Amniotic stem cell (primary cell): ENCODE measurements around the gene COPS9.

Source experiments
- DNase-seq: peaks from one replicate; lab custom pipeline; 2025; lab: John Stamatoyannopoulos, UW

The COPS9 gene

DNA sequence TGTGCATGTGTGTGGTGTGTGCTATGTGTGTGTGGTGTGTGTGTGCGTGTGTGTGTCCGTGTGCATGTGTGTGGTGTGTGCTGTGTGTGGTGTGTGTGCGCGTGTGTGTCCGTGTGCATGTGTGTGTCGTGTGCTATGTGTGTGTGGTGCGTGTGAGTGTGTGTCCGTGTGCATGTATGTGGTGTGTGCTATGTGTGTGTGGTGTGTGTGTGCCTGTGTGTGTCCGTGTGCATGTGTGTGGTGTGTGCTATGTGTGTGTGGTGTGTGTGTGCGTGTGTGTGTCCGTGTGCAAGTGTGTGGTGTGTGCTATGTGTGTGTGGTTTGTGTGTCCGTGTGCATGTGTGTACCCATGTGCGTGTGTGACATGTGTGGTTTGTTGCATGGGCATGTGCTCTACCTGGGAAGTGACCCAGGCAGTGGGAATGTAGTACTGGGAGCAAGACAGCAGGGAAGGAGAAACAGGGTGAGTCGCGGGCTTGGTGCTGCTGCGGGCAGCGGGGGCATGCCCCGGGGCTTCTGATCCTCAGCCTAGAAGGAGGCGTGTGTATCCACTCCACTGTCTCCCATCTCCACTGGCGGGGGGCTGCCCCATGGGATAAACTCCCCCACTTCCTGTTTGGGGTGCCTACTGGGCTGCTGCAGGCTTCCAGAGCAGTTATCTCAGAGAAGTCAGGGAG is 11.9 kb upstream of the COPS9 start:
- no peak for DNase-seq

DNA sequence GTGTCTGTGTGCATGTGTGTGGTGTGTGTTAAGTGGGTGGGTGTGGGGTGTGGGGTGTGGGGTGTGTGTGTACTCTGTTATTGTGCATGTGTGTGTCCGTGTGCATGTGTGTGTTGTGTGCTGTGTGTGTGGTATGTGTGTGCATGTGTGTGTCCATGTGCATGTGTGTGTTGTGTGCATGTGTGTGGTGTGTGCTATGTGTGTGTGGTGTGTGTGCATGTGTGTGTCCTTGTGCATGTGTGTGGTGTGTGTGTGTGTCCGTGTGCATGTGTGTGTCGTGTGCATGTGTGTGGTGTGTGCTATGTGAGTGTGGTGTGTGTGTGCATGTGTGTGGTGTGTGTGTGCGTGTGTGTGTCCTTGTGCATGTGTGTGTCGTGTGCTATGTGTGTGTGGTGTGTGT is 11.3 kb upstream of the COPS9 start:
- DNase-seq: no peak

- no peak for DNase-seq
Measured at GRCh38 chr2:240146627-240147278, 10.6 kb upstream of the COPS9 start.

- DNase-seq: no peak
Measured at GRCh38 chr2:240146141-240146561, 10.0 kb upstream of the COPS9 start.

- no peak for DNase-seq
Measured at GRCh38 chr2:240145461-240145860, 9.4 kb upstream of the COPS9 start.

DNA sequence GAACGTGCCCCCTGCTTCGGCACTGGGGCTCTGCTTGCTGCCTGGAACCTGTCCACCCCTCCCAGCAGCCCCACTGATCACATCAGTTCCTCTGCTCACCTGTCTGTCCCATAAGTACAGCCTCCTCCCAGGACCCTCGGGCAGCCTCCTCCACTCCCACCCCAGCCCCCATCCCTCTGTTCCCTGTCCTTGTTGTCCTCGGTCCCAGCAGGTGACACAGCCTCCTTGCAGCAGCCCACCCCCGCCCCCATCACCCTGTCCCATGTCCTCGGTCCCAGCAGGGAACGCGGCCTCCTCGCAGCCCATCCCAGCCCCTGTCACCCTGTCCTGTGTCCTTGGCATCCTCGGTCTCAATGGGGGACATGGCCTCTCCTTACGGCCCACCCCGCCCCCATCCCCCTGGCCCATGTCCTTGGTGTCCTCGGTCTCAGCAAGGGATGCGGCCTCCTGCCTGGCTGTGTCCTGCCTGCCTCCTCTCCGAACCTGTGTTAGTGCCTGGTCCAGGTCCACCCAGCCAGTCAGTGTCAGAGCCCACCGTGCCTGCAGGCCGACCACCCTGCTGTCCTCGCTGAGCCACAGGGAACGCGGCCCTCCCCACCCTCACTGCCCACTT is 8.7 kb upstream of the COPS9 start:
- no peak for DNase-seq

DNA sequence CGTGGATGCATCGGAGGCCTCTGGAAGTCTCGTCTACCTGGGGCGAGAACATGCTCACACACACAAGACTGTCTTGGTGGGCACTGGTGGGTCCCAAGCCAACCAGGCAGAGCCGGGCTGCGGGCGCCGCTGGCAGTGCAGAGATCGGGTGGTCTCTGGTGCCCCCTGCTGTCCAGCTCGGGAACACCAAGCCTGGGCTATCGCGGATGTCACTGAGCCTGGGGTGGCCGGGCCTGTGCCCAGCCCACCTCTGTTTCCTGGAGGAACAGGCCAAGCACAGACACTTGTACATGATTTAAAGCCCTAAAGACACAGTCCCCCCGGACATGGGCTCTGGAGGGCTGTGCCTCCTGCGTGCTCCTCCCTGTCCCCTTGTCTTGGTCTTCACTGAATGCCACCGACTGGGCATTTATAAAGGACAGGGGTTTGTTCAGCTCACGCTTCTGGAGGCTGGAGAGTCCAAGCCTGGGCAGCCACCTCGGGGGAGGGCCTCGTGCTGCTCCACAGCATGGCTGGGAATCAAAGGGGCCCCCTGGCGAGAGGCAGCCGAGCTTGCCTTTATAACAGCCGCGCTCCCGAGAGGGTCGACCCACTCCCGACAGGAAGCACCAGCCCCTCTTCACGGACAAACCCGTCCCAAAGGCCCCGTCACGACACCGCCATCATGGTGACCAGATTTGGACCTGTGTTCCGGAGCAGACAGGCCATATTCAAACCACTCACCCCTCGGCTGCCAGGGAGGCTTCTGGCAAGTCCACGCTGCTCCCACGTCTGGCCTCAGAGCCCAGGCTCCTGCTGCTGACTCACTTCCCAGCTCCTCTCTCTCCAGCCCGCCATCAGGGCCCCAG is 7.9 kb upstream of the COPS9 start:
- peak; percentile 21 for DNase-seq

DNA sequence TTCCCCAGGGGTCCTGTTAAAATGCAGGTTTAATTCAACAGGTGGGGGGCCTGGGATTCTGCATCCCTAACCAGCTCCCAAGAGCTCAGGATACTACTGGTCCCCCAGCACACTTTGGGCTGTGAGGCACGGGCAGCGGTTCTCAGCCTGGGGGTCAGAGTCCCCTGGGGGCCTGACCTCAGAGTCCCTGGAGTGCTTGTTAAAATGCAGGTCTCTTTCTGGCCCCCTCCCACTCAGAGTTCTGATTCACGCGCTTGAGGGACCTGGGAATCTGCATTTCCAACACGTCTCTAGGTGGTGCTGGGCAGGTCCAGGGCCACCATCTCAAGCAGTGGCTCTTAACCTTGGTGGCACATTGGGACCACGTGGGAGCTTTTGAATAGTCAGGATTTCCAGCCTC is 7.2 kb upstream of the COPS9 start:
- DNase-seq: no peak

- no peak for DNase-seq
Measured at GRCh38 chr2:240142859-240143258, 6.8 kb upstream of the COPS9 start.

- no peak for DNase-seq
Measured at GRCh38 chr2:240142256-240142775, 6.2 kb upstream of the COPS9 start.

DNA sequence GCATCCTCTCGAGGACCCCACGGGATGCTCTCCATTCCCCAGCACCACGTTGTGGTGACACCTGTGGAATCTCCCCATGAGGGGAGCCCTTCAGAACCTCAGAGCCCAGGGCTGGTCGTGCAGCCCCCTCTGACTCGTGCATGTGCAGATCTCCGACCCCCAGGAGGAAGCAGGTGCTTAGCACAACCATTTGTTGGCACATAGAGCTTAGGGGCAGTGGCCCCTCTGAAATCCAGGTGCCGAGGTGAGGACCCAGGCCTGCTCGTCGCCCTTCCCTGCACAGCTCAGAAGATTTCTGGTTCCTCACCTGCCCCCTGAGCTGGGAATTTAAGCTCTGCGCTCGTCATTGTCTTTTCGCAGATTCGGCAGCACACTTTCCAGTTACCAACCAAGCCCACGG is 5.6 kb upstream of the COPS9 start:
- no peak for DNase-seq

DNA sequence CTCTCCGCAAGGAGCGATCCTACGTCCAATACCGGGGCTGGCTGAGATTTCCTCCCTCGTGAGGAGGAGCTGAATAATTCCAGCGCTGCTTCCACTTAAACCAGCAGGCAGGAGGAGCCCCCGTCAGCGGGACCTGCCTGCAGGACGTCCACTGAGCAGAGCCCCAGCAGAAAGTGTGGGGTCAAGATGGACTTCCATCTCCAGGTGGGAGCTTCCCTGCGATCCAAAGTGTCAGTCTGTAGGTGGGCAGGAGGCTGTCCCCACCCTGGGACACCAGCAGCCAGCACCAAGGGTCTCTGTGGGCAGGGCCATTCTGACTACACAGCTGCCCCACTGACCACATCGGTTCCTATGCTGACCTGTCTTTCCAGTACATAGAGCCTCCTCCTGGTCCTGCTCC is 4.8 kb upstream of the COPS9 start:
- no peak for DNase-seq

DNA sequence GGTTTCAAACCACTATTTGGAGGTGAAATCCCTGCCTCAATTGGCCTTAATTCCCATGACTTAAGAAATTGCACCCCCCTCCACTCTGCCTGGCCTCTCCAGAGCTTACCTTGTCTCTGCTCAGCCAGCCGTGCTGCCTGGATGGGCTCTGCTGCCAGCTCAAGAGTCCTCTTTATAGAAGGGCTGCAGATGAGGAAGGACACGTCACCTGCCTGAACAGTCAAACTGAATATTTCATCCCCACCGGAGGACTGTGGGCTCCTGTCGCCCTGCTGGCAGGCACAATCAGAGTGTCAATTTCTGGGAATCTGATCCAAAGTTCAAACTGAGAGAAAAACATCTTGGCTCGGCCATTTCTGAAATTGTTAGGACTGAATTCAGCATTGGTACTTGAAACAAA is 4.4 kb upstream of the COPS9 start, which contains the start of gene OTOS:
OTOS (minus strand) TSS at position 148 of the 400 bp plus-strand sequence. CDS start 332 bp downstream, outside the sequence.
- DNase-seq: no peak

GRCh38 chr2:240139666-240140393 is 3.7 kb upstream of the COPS9 start:
- DNase-seq: no peak

DNA sequence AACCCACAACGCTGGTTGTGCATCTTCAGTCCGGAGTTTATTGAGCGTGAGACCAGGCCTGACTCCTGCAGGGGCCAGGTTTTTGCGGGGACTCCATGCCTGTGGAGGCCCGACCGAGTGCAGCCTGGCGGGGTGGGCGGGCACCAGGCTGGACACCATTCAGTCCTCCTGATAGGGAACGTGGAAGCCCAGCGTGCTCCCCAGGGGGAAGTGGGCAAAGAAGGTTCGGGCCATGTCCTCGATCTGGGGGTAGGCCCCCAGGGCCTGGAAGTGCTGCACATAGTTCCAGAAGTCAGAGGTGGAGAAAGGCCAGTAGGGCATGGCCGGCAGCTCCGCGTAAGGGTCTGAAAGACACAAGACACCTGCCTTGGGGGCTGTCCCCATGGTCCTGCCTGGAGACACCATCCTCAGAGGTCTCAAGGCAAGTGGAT is 2.9 kb upstream of the COPS9 start:
- DNase-seq: no peak

DNA sequence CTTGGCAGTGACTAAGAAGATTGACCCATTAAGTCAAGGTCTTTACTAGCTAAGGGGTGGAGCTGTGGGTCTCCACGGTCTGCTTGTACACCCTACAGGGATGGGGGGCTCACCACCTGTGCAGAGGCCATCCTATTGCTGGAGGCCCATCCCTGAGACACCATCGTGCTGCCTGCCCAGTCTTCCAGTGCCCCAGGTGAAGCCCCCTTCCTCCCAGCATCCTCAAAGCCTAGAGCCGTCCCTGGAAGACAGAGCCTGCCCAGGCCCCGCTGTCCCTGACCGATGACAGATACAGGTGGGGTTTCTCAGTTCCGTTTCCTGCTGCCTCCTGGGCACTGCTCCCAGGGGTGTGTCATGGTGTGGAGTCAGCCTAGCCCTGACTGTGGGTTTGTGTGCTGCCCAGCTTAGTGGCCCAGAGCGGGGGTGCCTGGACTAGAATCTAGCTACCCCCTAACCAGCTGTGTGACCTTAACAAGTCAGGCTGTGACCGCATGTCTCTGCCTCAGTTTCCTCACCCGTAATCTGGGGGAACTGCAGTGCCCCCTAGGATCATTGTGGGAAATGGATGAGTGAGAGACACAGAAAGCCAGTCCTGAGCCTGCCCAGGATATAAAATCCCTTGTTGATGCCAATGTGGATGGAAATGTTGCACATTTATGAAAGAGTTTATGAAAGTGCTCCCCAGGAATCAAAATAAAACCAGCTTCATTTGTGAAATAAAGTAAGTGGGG is 2.3 kb upstream of the COPS9 start:
- DNase-seq: no peak

- no peak for DNase-seq
Measured at GRCh38 chr2:240137596-240138253, 1.6 kb upstream of the COPS9 start.

GRCh38 chr2:240136671-240137292 is 677 bp upstream of the COPS9 start:
- no peak for DNase-seq

DNA sequence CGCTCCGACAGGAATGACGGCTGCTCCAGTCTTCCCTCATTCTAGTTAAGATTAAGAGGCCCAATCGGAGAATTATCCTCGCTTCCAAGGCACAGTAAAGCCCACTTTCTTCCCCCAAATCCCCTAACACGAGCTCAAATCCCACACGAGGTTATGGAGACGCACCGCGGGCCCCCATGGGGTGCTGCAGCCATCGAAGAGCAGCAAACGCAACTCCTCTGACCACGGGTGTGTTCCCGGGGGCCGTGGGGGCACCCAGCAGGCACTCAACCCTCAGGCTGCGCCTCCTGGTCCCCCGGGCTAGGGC is 446 bp downstream of the COPS9 start:
- no peak for DNase-seq

DNA sequence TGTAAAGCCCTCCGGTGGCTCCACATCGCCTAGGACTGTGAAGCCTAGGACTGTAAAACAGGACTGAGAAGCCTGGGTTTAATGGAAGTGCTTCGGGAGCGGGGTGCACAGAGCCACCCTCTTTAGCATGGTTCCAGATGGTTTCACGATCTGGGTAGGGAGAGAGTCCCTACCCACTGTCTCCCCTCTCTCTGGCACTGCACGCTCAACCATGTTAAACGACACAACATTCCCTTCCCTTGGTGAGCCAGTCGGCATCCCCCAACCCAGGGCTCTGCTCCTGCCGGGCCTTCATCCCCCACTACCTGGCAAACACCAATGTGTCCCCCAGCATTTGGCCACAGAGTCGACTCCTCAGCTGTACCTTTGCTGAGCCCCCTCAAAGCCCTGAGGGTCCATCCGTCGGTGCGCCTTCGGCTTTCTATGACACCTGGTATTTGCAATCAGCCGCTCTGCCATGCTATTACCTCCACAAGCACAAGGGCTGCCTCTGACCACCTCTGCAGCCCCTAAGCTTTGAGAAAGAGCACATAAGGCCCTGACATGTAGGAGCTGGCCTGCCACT is 1.1 kb downstream of the COPS9 start:
- DNase-seq: no peak
